Raji (cell line): ENCODE data around the gene LDLRAD3.

Experiments
- POLR2A ChIP-seq: IDR thresholded peaks from 2 replicates; pipeline ENCODE4 v1.6.1; 2011; ENCODE audit warnings: low read depth, low read length, control low read depth; ENCODE audit not compliant: insufficient read depth

LDLRAD3 gene

DNA sequence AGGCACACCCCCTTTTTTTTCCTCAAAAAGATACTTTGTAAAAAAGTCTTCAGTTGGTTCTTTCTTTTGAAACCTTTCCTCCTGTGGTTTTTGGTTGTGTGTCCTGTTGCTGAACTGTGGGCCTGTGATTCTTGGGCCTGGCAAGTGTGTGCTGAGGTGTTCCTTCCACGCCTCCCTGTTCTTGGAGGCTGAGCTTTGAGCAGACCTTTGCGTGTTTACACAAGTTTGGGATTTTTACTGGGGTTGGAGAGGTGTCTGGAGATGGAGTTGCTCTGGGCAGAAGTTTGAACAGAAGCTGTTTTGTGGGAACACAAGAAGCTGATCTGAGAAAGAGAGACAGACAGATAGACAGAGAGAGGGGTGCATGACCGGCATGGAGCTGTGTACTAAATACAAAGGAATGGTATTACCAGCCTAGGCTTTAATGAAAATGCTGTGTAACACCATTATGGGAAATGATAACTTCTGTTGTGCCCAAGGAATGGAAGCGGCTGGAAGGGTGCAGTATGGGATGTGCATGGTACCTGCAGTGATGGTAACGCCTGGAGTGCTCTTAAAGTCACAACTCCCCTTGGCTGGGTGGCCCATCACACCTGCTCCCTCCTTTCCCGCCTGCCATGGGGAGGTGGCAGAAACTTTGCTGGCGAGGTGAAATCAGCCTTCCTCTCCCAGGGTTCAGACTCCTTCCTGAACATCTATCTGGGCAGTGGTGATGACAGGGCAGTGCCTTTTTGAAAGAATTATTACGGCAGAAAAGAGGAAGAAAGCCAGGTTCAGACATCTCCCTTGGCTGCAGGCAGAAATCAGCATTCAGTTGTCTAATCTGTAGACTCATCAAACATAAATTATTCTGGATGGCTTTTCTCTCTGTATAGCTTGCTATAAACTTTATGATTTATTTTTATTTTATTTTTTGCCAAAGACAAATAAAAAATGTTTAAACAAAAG lies 70.4 kb downstream of the LDLRAD3 start:
- TF ChIP-seq POLR2A, result no peak

DNA sequence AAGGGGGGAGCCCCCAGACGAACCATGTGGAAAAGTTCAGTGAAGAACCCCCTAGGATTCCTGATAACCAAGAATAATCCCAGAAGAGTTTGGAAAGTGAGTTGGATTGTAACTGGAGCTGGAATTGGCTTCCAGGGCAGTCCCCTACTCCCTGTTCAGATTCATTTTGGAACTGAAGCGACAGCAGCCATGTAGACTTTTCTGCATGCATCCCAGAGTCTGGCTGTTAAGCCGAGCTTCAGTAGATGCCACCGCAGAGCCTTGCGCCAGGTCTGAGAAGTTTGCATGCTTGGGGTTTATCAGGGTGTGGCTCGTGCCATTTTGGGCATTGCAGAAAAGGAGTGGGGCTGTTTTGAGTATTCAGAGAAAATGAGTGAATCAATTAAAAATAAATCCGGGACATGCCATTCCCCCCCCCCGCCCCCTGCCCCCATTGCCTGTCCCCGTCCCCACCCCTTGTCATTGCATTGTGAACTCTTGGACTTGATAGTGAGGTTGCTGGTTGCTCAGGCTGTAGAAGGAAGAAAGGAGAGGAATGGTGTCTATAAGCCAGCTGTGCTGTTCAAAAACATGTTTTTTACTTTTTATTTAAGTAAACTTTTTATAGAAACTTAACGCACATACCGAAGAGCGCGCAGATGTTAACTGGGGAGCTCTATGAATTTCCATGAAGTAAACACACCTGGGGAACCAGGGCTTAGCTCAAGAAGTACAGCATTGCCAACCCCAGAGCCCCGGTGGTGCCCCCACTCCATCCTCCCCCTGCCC lies 71.2 kb downstream of the LDLRAD3 start:
- no peak for TF ChIP-seq POLR2A

DNA sequence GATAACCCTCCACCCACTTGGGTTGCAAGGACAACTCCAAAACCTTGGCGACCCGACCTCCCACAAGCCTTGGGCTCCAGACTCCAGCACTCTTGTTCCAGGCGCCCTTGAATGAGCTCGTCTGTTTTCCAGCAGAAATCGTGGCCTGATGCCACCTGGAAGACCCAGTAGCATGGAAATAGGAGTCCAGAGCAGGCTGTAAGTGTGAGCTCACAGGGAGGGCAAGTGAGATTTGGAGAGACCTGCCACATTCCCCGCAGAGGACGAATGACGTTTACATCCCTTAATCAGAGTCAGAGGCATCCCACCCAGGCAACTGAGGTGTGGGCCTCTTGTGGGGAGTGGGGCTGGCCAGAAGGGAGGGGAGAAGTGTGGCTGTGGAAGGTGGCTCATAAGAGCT lies 71.9 kb downstream of the LDLRAD3 start:
- TF ChIP-seq POLR2A, result no peak

DNA sequence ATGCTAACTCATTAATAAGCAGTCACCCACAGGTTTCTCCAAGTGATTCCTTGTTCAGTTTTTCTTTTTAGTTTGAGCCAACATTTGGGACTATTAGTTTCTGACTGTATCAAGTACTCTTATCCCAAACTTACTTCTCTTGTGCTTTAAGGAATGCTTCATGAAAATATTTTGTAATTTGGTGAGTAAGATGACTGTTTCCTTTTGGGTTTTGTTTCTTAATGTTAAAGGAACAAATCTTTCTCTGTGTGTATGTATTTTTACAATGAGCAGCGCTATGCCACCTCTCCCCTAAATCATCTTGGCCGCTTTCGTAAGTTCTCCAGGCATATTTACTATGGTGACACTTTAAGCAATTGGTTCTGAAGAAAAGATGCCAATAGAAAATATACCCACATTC lies 72.4 kb downstream of the LDLRAD3 start:
- no peak for TF ChIP-seq POLR2A

DNA sequence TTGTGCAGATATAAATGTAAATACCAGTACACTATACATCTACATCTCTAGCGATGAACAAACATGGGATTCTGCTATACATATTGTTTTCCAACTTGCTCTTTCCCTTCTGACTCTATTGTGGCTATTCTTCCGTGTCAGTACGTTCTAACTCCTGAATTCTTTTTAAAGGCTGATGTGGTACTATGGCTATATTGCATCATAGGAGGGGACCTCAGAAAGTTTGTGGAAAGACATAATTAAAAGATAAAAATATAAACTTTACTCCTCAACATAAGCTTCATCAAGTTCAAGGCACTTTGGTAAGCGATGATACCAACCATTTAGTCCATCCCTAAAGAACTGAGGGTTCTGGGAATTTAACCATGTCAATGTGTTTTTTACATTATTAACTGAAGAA lies 72.8 kb downstream of the LDLRAD3 start:
- no peak for TF ChIP-seq POLR2A

DNA sequence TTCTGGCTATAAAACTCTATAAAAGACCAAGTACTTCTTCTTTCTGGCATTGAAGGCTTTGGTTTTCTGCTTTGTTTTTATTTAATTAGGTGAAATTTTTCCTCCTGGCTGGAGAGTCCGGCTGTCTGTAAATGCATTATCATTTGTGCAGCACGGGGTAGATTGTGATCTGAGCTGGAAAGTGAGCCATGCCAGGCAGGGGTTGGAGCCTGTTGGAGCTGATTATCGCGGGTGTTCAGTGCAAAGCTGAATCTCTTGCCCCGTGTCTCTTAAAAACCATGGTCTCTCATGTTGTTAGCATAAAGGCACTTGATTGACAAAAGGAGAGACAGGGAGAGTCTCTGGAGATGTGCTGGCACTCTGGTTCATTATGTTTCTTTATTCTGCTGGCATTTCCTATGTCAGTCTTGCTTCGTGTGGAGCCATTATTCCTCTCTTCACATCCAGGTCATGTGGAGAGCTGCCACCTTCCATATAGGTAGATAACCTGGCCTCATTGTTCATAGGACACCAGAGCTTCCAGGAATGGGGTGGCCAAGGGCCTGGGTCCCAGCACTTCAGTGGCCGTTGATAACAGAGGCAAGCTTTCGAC lies 75.2 kb downstream of the LDLRAD3 start:
- no peak for TF ChIP-seq POLR2A

DNA sequence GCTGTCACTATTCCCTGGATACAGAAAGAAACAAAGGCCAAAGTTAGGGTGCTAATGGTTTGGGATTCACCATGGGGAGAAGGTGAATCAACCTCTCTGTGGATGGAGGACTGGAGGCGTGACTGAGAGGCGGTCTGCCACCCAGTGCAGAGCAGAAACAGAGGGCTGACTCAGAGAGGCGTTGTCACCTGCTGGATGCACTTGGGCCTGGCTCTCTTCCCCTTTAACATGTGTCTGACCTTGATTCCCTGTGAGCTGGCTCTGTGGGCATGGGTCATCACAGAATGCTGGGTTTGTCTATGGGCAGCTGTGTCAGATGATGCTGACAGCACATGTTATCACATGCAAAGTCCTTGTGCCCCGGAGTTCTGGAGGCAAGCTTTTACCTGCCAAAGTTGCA lies 75.9 kb downstream of the LDLRAD3 start:
- no peak for TF ChIP-seq POLR2A

DNA sequence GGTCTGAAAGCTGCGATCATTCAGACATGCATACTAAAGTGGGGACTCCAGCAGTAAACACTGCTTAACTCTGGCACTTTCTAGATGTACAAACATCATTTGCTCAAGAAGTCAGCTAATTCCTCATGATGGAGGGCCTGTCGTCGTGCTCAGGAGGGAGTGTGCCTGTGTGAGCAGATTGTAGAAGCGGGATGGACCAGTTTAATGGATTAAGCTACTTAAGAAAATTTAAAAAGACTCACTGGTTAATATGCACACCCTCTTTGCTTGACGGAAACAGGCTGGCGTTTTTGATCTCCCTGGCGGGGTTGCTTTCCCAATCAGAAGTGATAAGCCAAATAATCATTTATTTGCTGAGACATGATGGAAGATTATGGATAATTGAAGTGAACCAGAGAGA lies 79.0 kb downstream of the LDLRAD3 start:
- TF ChIP-seq POLR2A, result no peak

DNA sequence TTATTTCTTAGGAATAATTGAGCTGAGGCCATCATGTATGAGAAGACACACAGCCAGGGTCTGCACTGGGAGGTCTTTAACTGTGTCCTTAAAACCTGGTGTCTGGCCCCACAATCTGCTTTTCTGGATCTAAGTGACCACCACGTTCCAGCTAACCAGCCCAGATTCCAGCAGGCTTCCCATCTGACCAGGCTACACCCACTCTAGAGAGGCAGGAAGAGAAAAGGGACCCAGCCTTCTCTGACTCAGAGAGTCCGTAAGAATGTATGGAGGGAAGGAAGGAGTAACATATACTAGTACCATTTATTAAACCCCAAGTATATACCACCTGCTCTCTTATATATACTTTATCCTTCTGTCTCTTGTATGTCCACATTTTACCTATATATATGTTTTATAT lies 80.1 kb downstream of the LDLRAD3 start:
- no peak for TF ChIP-seq POLR2A

DNA sequence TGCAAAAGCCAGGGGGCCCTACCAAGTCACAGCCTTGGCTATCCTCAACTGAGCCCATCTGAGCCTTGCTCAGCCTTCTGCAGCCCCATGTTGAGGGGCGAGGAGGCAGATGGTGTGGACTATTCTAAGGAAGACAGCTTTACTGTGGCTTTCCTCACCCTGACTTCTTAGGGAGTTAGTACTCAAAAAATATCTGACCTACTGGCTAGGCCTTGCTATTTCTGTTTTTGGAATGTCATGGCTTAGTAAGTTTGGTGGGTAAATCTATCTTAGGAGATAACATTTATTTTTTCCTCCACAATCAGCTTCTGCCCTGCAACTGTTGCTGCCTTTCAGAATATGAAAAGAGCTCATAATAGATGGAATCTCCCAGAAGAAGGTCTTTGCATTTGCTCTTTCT lies 80.9 kb downstream of the LDLRAD3 start:
- no peak for TF ChIP-seq POLR2A

DNA sequence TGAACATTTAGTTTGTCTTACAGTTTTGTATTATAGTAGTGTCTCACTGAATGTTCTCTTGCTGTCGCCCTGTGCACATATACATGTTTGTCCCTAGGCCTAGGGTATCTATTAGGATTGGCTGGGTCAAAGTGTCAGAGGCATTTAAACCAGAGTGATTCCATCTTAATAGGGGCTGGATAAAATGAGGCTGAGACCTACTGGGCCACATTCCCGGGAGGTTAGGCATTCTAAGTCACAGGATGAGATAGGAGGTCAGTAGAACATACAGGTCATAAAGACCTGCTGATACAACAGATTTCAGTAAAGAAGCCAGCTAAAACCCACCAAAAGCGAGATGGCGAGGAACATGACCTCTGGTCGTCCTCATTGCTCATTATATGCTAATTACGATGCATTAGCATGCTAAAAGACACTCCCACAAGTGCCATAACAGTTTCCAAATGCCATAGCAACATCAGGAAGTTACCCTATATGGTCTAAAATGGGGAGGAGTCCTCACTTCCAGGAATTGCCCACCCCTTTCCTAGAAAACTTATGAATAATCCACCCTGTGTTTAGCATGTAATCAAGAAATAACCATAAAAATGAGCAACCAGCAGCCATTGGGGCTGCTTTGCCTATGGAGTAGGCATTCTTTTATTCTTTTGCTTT lies 82.6 kb downstream of the LDLRAD3 start:
- TF ChIP-seq POLR2A, result no peak

DNA sequence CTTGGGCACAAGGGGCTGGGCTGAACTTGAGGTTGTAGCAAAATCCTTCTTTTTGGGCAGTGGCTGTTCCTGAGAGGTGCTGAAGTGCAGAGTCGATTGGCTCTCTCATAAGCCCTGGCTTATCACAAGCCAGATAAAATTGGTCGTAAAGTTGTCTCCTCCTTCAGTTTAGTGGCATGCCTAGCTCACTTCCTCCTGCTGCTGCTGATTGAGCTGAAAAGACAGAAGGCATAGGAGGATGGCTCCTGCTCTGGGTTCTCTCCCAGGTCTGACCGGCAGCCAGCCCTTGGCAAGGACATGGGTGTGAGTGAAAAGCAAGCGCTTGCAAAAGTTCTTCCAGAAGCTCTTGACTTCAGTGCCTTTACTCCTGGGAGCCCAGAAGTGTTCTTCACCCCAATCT lies 83.9 kb downstream of the LDLRAD3 start:
- no peak for TF ChIP-seq POLR2A

DNA sequence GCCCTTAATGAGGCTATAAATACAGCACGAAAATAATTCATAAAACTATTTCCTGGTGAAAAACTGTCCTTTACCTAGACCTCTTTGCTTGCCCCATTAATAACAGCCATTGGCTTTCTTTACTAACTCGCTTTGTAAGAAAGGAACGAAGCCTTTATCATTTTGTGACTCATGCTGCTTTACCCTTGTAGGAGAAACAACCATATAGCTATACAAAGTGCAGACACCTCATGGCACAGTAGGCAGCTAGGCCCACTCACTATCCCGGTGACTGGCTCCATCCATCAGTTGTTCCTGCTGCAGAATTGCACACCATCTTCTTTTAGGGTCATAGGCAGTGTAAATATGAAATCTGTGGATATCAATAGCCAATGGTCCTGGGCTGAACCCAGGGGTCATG lies 85.8 kb downstream of the LDLRAD3 start:
- no peak for TF ChIP-seq POLR2A

DNA sequence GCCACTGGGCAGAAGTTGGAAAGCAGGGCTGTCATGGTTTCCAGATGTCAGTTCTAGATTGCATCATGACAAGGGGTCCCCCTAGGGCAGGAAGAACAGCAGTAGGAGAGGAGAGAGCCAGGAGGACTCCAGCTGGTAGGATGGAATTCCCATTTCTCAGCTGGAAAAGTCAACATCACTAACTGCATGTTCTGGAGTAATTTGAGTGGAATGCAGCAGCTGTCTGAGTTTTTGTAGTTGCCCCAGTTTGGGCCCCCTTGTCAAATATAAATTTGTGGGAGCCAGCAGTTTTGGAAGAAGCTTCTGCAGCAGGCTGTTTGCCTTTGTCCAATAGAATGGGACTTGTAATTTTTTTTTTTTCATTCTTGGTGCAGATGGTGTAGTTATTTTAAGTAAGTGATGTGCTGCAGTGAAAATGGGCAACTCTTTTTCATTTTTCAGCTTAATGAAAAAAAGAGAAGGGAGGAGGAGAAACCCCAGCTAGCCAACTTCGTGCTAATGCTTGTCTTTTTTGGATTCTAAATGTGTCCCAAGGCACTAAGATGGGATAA lies 86.9 kb downstream of the LDLRAD3 start:
- TF ChIP-seq POLR2A, result no peak

DNA sequence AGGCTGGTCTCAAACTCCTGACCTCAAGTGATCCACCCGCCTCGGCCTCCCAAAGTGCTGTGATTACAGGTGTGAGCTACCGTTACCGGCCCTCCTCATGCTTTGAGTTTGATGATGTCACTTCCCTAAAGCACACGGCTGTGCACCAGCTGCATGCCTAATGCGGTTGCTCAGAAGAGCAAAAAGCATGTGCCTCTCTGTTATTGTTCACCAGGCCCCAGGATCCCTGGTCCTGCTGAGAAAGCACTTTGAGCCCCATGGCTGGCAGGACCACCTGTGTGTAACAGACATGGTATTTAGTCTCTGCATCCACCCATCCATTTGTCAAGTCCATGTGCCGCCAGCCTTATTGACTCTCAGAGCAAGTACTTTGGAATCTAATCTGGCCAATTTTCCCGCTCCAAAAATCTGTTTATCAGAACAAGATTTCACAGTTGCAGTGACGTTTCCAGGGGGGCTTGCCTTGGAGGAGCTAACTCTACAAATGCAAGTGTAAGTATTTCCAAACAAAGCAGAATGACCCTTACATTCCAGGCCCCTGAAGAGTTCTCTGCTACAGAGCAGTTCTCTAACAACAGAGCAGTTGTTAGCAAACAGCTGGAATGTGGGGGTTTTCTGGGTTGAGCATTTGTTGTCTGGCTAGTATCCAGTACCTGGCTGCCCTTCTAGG lies 89.4 kb downstream of the LDLRAD3 start:
- no peak for TF ChIP-seq POLR2A

DNA sequence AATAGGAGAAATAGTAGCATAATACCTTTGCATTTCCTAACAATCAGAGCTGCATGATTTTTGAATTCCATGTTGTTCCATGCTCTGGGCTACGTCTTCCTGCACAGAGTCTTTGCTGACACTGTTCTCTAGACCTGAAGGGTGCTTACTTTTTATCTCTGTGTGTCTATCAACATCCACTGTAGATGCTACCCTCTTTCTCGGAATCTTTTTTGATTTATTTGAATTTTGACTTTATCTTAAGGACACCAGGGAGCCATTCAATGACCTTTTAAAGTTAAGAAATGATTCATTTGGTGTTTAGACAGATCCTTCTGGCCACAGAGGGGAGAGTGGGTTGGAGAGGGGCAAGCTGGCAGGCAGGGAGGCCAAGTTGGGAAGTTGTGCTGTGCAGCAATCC lies 90.1 kb downstream of the LDLRAD3 start:
- no peak for TF ChIP-seq POLR2A
